NOMO-1 treated with DMSO at 0.1 percent for 48 hours (cell line): Measurements from ENCODE around the gene NPHP4.

Experiments used
- DNase-seq: peaks from one replicate; lab custom pipeline; 2025; ENCODE audit not compliant: unreplicated experiment; lab: John Stamatoyannopoulos, UW

NPHP4 gene

DNA sequence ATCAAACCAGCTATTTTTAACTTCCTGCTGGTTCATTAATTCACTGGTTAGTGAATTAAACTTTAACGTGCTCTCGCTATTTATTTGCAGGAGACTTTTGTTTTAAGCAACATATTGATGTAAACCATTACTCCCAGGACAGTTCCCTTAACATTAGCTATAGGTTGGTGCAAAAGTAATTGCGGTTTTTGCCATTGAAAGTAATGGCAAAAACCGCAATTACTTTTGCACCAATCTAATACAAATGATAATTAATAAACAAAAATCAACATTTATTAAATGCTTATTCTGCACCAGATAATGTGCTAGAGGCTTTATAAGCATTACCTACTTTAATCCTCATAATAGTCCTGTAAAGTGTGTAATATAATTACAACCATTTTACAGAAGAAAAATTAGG, 176.5 kb downstream of the NPHP4 start:
- DNase-seq, result no peak

DNA sequence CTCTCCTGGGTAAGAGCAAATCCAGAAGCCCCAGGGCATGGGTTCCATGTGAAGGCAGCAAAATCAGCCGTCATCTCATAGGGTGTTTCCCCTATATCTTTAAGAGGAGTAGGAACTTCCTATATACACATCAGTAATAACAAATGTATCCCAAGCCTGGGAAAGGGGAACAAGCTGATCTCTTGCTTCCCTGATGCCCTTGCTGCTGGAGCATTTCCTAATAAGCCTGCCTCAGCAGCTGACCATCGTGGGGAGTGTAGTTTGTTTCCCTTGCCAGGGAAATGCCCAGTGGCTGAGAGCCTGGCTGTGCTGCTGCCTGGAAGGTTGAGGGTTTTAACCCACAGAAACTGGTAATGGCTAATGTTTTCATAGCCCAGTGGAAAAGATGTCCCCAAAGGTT, 177.0 kb downstream of the NPHP4 start:
- DNase-seq, result no peak

DNA sequence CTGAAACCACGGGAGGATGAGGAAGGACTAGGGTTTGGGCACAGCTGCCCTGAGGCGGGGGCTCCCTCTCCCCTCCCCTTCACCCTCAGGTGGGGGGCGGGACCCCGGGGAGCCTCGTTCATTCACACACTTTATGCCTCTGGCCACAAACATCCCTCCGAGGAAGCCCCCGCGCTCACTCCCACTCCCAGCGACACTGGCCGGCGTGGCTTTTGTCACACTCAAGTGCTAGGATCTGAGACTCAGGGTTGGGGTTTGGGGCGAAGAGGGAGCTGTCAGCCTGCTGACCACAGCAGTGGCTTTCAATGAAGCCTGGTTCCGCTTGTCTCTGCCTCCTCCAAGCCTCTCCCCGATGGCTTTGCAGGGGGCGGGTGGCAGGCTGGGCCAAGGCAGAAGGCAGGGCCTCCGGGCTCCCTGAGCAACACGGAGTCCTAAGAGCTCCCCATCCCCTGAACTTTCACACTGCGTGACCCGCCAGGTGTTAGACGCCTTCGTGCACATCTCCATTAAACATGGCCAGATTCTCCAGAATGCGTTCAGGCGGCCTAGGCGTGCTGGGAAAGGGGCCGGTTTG, 178.1 kb downstream of the NPHP4 start:
- DNase-seq, result no peak

DNA sequence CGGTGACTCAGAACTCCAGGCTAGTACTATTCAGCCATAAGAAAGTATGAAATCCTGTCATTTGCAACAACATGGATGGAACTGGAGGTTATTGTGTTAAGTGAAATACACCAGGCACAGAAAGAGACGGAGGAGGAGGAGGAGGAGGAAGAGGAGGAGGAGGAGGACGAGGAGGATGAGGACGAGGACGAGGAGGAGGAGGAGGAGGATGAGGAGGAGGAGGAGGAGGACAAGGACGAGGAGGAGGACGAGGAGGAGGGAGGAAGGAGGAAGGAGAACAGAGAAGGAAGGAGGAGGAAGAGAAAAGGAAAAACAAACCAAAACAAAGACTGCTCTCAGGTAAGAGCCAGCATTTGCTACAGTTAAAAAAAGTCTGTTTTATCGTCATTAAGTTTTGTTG, 178.7 kb downstream of the NPHP4 start:
- DNase-seq, result no peak
